NB4 (cell line): ENCODE measurements around the gene MAML2.
"Not testable (repeated sequence)": the region's sequence is repeated elsewhere in the genome, so short reads cannot be mapped to it uniquely, and the experiment has no call there.

Experiments
- DNase-seq: peaks from one replicate; pipeline ENCODE4 v3.0.0; 2010; ENCODE audit warnings: low read depth
- H3K4me3 ChIP-seq: one replicate; pipeline ENCODE4 v1.5.1; 2011; ENCODE audit warnings: mild to moderate bottlenecking, low read depth, low read length, moderate library complexity
- MYC ChIP-seq: IDR thresholded peaks from 2 replicates; pipeline ENCODE4 v1.6.1; 2011; ENCODE audit warnings: low read depth, low read length
- POLR2A ChIP-seq: IDR thresholded peaks from 2 replicates; pipeline ENCODE4 v1.6.1; 2011; ENCODE audit warnings: mild to moderate bottlenecking; ENCODE audit not compliant: insufficient read length; ENCODE audit errors: extremely low read depth
- TF ChIP-seq, protein P1 (sequence below): IDR thresholded peaks from one replicate; pipeline ENCODE4 v1.5.1; 2012; ENCODE audit warnings: low read depth, low read length
- TF ChIP-seq, protein P2 (sequence below): IDR thresholded peaks from 2 replicates; pipeline ENCODE4 v1.6.1; 2011; ENCODE audit warnings: low read depth, low read length

MAML2 gene

DNA sequence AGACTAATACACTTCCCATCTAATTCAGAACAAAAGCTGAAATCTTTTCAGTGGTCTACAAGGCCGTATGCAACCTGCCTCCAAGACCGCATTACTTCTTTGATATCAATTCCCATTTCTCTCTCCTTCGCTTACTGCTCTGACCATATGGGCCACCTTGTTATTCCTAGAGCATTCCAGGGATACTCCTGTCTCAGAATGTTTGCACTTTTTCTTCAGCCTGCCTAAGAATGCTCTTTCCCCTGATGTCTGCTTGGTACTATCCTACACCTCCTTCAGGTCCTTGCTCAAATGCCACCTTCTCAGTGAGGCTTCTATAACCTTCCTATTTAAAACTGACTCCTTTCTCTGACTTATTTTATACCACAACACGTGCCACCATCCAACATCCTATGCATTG is 71.2 kb downstream of the MAML2 start:
- TF ChIP-seq MYC, result no peak
- TF ChIP-seq, protein P1, sequence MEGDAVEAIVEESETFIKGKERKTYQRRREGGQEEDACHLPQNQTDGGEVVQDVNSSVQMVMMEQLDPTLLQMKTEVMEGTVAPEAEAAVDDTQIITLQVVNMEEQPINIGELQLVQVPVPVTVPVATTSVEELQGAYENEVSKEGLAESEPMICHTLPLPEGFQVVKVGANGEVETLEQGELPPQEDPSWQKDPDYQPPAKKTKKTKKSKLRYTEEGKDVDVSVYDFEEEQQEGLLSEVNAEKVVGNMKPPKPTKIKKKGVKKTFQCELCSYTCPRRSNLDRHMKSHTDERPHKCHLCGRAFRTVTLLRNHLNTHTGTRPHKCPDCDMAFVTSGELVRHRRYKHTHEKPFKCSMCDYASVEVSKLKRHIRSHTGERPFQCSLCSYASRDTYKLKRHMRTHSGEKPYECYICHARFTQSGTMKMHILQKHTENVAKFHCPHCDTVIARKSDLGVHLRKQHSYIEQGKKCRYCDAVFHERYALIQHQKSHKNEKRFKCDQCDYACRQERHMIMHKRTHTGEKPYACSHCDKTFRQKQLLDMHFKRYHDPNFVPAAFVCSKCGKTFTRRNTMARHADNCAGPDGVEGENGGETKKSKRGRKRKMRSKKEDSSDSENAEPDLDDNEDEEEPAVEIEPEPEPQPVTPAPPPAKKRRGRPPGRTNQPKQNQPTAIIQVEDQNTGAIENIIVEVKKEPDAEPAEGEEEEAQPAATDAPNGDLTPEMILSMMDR, result no peak
- no peak for TF ChIP-seq POLR2A
- TF ChIP-seq, protein P2, sequence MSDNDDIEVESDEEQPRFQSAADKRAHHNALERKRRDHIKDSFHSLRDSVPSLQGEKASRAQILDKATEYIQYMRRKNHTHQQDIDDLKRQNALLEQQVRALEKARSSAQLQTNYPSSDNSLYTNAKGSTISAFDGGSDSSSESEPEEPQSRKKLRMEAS, result no peak
- no peak for DNase-seq
- no peak overlapping the region for H3K4me3 ChIP-seq

DNA sequence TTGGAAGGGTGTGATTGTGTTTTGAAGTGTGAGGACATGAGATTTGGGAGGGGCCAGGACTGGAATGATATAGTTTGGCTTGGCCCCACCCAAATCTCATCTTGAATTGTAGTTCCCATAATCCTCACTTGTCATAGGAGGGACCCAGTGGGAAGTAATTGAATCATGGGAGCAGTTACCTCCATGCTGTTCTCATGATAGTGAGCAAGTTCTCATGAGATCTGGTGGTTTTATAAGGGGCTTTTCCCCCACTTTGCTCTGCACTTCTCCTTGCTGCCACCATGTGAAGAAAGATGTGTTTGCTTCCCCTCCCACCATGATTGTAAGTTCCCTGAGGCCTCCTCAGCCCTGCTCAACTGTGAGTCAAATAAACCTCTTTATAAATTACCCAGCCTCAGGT is 71.6 kb downstream of the MAML2 start:
- not testable (repeated sequence) for H3K4me3 ChIP-seq, DNase-seq

DNA sequence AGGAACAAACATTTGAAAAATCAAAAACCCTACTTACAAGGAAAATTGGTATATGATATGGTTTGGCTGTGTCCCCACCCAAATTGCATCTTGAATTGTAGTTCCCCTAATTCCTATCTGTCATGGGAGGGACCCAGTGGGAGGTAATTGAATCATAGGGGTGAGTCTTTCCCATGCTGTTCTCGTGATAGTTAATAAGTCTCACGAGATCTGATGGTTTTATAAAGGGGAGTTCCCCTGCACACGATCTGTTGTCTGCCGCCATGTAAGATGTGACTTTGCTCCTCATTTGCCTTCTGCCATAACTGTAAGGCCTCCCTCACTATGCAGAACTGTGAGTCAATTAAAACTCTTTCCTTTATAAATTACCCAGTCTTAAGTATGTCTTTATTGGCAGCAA is 74.5 kb downstream of the MAML2 start:
- not testable (repeated sequence) for H3K4me3 ChIP-seq, DNase-seq

GRCh38 chr11:96267496-96268032 is 75.4 kb downstream of the MAML2 start:
- TF ChIP-seq POLR2A, result no peak
- TF ChIP-seq, protein P2, result no peak
- DNase-seq, result no peak
- no peak overlapping the region for H3K4me3 ChIP-seq

GRCh38 chr11:96267001-96267495 is 75.9 kb downstream of the MAML2 start:
- TF ChIP-seq POLR2A (no peak), MYC (no peak)
- TF ChIP-seq, protein P1, result no peak
- TF ChIP-seq, protein P2, result no peak
- no peak for DNase-seq
- H3K4me3 ChIP-seq, result no peak overlapping the region

DNA sequence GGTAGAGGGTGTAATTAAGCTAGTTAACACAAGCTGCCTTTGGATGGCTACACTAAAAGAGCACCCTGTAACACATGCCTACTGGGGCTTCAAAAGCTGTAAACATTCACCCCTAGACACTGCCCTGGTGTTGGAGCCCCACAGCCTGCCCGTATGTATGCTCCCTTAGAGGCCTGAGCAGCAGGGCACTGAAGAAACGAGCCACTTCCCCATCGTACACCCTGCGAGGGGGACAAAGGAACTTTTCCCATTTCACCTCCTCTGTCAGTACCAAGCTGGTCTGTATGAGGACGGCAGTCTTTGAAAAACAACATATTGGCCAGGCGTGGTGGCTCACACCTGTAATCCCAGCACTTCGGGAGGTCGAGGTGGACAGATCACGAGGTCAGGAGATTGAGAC is 77.0 kb downstream of the MAML2 start:
- no peak for DNase-seq
- H3K4me3 ChIP-seq, result no peak overlapping the region
- TF ChIP-seq, protein P1, result no peak
- TF ChIP-seq MYC (no peak), POLR2A (no peak)
- TF ChIP-seq, protein P2, result no peak

DNA sequence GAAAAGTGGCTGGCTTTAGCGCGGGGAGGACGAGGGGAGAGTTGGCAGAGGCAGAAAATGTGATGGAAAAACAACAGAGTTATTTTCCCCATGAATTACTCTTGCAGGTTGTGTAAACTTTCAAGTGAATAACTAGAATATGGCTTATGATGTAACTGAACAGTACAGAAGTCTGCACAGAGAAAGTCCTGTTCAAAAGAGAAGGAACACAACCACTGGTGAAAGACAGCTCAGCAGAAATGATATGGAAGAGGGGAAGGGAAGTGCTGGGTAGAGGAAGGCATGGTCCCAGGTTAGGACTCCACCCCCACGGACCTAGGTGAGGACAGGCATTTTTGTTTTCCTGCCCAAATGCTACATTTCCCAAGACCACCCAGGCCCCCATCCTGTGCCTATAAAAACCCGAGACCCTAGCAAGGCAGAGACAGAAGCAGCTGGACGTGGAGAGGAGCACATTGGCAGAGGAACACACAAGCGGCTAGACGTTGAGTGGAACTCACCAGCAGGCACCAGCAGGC is 77.7 kb downstream of the MAML2 start:
- no peak for TF ChIP-seq MYC
- TF ChIP-seq, protein P2, result no peak
- TF ChIP-seq, protein P1, result no peak
- no peak for TF ChIP-seq POLR2A
- DNase-seq, result no peak
- no peak overlapping the region for H3K4me3 ChIP-seq
